GM18951 (cell line): ENCODE measurements around the gene PTGFR.

Experiments
- POLR2A ChIP-seq: IDR thresholded peaks from 4 replicates; pipeline ENCODE4 v1.6.1; 2011; ENCODE audit warnings: mild to moderate bottlenecking; ENCODE audit not compliant: insufficient read length, insufficient read depth; ENCODE audit errors: extremely low read depth
- in situ Hi-C: fragments of 300-500 bp; cut with MboI; formaldehyde crosslinking; loops from one replicate; pipeline ENCODE4 v1.12.0; 2022; ENCODE audit warnings: low sequenced_read_pairs, mixed read lengths, inconsistent platforms; ENCODE audit not compliant: unreplicated experiment

The PTGFR gene

DNA sequence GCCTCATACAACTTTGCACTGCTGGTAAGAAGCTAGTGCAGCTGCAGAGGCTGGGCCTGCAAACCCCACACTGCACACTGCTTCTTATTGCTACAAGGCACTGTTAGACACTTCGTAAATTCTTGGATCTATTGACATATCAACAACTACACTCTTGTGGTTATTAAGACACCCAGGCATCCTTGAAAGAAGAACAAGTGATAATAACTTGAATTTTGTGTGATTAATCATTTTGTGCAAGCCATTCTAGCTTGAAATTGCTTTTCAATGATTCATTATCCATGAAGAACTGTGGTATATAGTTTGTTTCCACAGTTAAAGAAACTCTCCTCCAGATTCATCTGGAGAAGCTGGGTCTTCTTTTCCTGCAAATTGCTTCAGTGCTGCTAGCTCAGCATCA lies 95.8 kb downstream of the PTGFR start:
- in situ Hi-C loops, result no loop called here
- no peak for TF ChIP-seq POLR2A

DNA sequence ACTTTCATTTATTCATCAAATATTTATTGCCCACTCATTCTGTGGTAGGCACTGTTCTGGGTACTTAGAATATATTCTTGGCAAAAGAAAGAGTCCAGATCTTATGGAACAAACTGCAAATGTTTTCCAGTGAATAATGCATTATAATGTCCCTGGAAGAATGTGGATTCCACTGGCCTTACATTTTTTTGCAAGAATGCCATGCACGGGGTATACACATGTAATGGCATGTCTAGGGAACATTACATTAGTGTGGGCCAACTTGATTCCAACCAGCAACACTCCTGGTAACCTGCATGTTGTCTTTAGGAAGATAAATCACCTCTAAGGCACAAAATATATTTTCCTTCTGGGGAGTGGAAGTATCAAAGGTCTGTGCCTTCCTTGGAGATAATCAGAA lies 96.4 kb downstream of the PTGFR start:
- no peak for TF ChIP-seq POLR2A
- in situ Hi-C loops, result no loop called here
